ENCODE data around the gene TGFB3. TPM values are rescaled to one million over a fixed set of nuclear protein-coding genes. Genes with fewer than 3 reads are reported as not detected.

TGFB3 gene
- total RNA-seq, 1 experiment from 2014 or later = 1.7 TPM

- TF ChIP-seq FOXP1 (CRISPR knock-in tag; IDR thresholded peaks at IDR 0.05; ENCODE audit: borderline replicate concordance) = no peak
- TF ChIP-seq ZNF263 (CRISPR knock-in tag; IDR thresholded peaks at IDR 0.05; ENCODE audit: low read depth) = no peak
- no peak for TF ChIP-seq HMGA2 (CRISPR knock-in tag; IDR thresholded peaks at IDR 0.05)
These were observed 1.2 kb upstream of the TGFB3 start (continued) for GRCh38 chr14:75983019-75983358.

GRCh38 chr14:75982266-75983018, 647 bp upstream of the TGFB3 start:
- Mint-ChIP-seq H3K4me1 (peaks cover 42% of the 10 kb centered on the region), H3K27ac (no peak overlapping the region), H3K27me3 (ENCODE audit: low read depth) (peaks cover 39% of the 10 kb centered on the region), H3K4me3 (peak overlapping the region; percentile 84), H3K9me3 (no peaks in the 10 kb centered on the region), H3K36me3 (no peaks in the 10 kb centered on the region)
- DNase-seq (ENCODE audit: low spot score) (peak; percentile 87), ATAC-seq (peak; percentile 65)
- ChIA-PET POLR2A (interaction anchor here (1.0 to 1.1 kb wide), 2 partner anchors 76 to 82 kb away, joined by 3 to 5 read pairs; no protein-coding TSS in a partner anchor), CTCF (interaction anchor here (0.5 to 10.6 kb wide), 49 partner anchors 8 to 528 kb away, joined by 3 to 307 read pairs (median 4); partner anchors contain the start of genes ERG28, FLVCR2 and TTLL5)
- peak; percentile 30; the same call in 1 of the 2 replicates for TF ChIP-seq MAX (CRISPR knock-in tag; IDR thresholded peaks at IDR 0.05)
- peak; percentile 50; the same call in 1 of the 2 replicates for TF ChIP-seq USF2 (CRISPR knock-in tag; IDR thresholded peaks at IDR 0.05)
- 0 out of 2 replicates have a peak, but pooled peaks have one; percentile 16 for TF ChIP-seq GABPB1 (CRISPR knock-in tag; IDR thresholded peaks at IDR 0.05)
- no peak for TF ChIP-seq ZNF671 (CRISPR knock-in tag; IDR thresholded peaks at IDR 0.05)
- TF ChIP-seq ZNF138 (CRISPR knock-in tag; conservative IDR thresholded peaks at IDR 0.05) = no peak
- peak; percentile 66 for TF ChIP-seq ZNF423 (CRISPR knock-in tag; IDR thresholded peaks at IDR 0.05)
- 0 out of 2 replicates have a peak, but pooled peaks have one; percentile 5 for TF ChIP-seq FOXK1 (CRISPR knock-in tag; IDR thresholded peaks at IDR 0.05)
- peak; percentile 95 for TF ChIP-seq HMGXB4 (CRISPR knock-in tag; IDR thresholded peaks at IDR 0.05)
- TF ChIP-seq ZSCAN18 (CRISPR knock-in tag; IDR thresholded peaks at IDR 0.05) = no peak
- TF ChIP-seq ARID4B (CRISPR knock-in tag; IDR thresholded peaks at IDR 0.05; ENCODE audit: borderline replicate concordance) = 0 out of 2 replicates have a peak, but pooled peaks have one; percentile 59
- TF ChIP-seq KAT7 (CRISPR knock-in tag; IDR thresholded peaks at IDR 0.05; ENCODE audit: borderline replicate concordance) = 0 out of 2 replicates have a peak, but pooled peaks have one; percentile 58
- TF ChIP-seq GTF2I (CRISPR knock-in tag; conservative IDR thresholded peaks at IDR 0.05) = peak; percentile 74
- peak; percentile 34; the same call in 1 of the 2 replicates for TF ChIP-seq CTCF (IDR thresholded peaks at IDR 0.05)

Data from WTC11 (cell line).